ENCODE measurements around the gene TAGAP.

GRCh38 chr6:159065091-159065490 is 20.3 kb upstream of the TAGAP start:
- TF ChIP-seq TCF12 (IDR thresholded peaks at IDR 0.05) (no peak), MEF2A (IDR thresholded peaks at IDR 0.05; ENCODE audit: borderline replicate concordance, low read depth) (no peak), TAF1 (IDR thresholded peaks at IDR 0.05; ENCODE audit: borderline replicate concordance, low read depth, low read length) (no peak), CTCF (IDR thresholded peaks at IDR 0.05) (no peak), RCOR1 (IDR thresholded peaks at IDR 0.05; ENCODE audit: low read length) (no peak)

Data from SK-N-SH (cell line).